ENCODE measurements around the gene TPSB2. TPM values are rescaled to one million over a fixed set of nuclear protein-coding genes. Genes with fewer than 3 reads are reported as not detected.

TPSB2 gene
- polyA plus RNA-seq, 1 donor (not counting 4 experiments of a cell fraction or from before 2014, with no cell fraction given) = not detected

DNA sequence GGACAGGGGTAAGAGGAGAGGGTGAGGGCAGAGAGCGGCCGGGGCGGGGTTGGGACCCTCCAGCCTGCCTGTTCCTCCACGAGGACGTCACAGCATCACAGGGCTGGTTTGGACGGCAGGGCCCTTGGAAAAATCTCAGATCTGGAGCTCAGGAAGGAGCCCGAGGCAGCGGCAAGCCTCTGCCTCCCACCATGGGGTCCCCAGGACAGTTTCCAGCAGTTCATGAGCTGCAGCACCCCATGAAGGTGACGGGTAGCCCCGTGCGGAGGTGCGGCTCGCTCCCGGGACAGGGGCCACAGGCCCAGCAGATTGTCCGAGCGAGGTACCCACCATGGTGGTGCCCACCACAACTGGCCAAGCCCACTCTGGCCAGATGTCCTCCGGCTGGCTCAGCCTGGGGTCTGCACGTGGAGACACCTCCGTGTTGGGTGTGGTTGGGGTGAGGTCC, 47.2 kb upstream of the TPSB2 start:
- FAIRE-seq = no peak
- Histone ChIP-seq H4K20me1 (ENCODE audit: control insufficient read depth, extremely low read depth, insufficient read depth, low read length) (no peaks in the 10 kb centered on the region), H3K9ac (ENCODE audit: control insufficient read depth, extremely low read depth, insufficient read depth, low read length) (no peak overlapping the region), H3K79me2 (ENCODE audit: control insufficient read depth, insufficient read depth, low read length) (no peaks in the 10 kb centered on the region), H3K27ac (ENCODE audit: control insufficient read depth, insufficient read depth, low read length) (no peak overlapping the region), H3K9me1 (ENCODE audit: control insufficient read depth, extremely low read depth, insufficient read depth, low read length) (no peaks in the 10 kb centered on the region), H3K4me1 (ENCODE audit: control insufficient read depth, extremely low read depth, insufficient read depth, low read length) (no peaks in the 10 kb centered on the region), H3K9me3 (ENCODE audit: control insufficient read depth, low read depth, low read length) (no peaks in the 10 kb centered on the region), H3K4me2 (ENCODE audit: control insufficient read depth, extremely low read depth, insufficient read depth, low read depth, low read length) (no peak overlapping the region), H3K4me3 (ENCODE audit: control insufficient read depth in 2 of 3, extremely low read depth in 1 of 3, insufficient read depth in 2 of 3, low read depth in 1 of 3, low read length in 3 of 3) (no peak overlapping the region), H3K27me3 (ENCODE audit: control insufficient read depth, extremely low read depth, insufficient read depth, low read length) (peaks cover 9% of the 10 kb centered on the region), H2AFZ (ENCODE audit: control insufficient read depth, low read length) (no peak overlapping the region), H3K36me3 (ENCODE audit: control insufficient read depth in 2 of 2, extremely low read depth in 1 of 2, insufficient read depth in 2 of 2, low read length in 2 of 2) (no peaks in the 10 kb centered on the region)
- no peak for TF ChIP-seq EZH2 (IDR thresholded peaks at IDR 0.05; ENCODE audit: low read length)
- TF ChIP-seq, protein P1, sequence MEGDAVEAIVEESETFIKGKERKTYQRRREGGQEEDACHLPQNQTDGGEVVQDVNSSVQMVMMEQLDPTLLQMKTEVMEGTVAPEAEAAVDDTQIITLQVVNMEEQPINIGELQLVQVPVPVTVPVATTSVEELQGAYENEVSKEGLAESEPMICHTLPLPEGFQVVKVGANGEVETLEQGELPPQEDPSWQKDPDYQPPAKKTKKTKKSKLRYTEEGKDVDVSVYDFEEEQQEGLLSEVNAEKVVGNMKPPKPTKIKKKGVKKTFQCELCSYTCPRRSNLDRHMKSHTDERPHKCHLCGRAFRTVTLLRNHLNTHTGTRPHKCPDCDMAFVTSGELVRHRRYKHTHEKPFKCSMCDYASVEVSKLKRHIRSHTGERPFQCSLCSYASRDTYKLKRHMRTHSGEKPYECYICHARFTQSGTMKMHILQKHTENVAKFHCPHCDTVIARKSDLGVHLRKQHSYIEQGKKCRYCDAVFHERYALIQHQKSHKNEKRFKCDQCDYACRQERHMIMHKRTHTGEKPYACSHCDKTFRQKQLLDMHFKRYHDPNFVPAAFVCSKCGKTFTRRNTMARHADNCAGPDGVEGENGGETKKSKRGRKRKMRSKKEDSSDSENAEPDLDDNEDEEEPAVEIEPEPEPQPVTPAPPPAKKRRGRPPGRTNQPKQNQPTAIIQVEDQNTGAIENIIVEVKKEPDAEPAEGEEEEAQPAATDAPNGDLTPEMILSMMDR (optimal IDR thresholded peaks at IDR 0.05 in 1 of 3, IDR thresholded peaks at IDR 0.05 in 1 of 3, conservative IDR thresholded peaks at IDR 0.05 in 1 of 3; ENCODE audit: extremely low read depth in 1 of 3, insufficient read depth in 2 of 3, low read length in 3 of 3) = no peak
- DNase-seq (ENCODE audit: low read depth, low spot score) = no peak
- dilution Hi-C loops (cut with MboI; ENCODE audit: extremely low pct_ligation_motif_present, low sequenced_read_pairs) = no loop called here

DNA sequence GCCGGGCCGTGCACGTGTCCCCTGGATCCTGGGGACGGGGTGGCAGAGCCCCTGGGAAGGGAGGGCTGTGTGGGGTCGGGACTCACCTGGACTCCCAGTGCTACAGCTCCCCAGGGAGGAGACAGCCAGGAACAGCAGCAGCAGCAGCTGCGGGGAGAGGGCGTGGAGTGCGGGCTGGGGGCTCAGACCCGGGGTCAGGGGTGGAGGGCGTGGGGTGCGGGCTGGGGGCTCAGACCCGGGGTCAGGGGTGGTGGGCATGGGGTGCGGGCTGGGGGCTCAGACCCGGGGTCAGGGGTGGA, 46.5 kb upstream of the TPSB2 start:
- Histone ChIP-seq H2AFZ (ENCODE audit: control insufficient read depth, low read length) (no peak overlapping the region), H3K4me2 (ENCODE audit: control insufficient read depth, extremely low read depth, insufficient read depth, low read depth, low read length) (no peak overlapping the region), H3K9me1 (ENCODE audit: control insufficient read depth, extremely low read depth, insufficient read depth, low read length) (no peaks in the 10 kb centered on the region), H3K27me3 (ENCODE audit: control insufficient read depth, extremely low read depth, insufficient read depth, low read length) (peaks cover 9% of the 10 kb centered on the region), H3K4me1 (ENCODE audit: control insufficient read depth, extremely low read depth, insufficient read depth, low read length) (no peaks in the 10 kb centered on the region), H3K9me3 (ENCODE audit: control insufficient read depth, low read depth, low read length) (no peaks in the 10 kb centered on the region), H3K36me3 (ENCODE audit: control insufficient read depth in 2 of 2, extremely low read depth in 1 of 2, insufficient read depth in 2 of 2, low read length in 2 of 2) (no peaks in the 10 kb centered on the region), H3K79me2 (ENCODE audit: control insufficient read depth, insufficient read depth, low read length) (no peaks in the 10 kb centered on the region), H4K20me1 (ENCODE audit: control insufficient read depth, extremely low read depth, insufficient read depth, low read length) (no peaks in the 10 kb centered on the region), H3K9ac (ENCODE audit: control insufficient read depth, extremely low read depth, insufficient read depth, low read length) (no peak overlapping the region), H3K4me3 (ENCODE audit: control insufficient read depth in 2 of 3, extremely low read depth in 1 of 3, insufficient read depth in 2 of 3, low read depth in 1 of 3, low read length in 3 of 3) (no peak overlapping the region), H3K27ac (ENCODE audit: control insufficient read depth, insufficient read depth, low read length) (no peak overlapping the region)
- FAIRE-seq (no peak), DNase-seq (ENCODE audit: low read depth, low spot score) (no peak)
- no peak for TF ChIP-seq EZH2 (IDR thresholded peaks at IDR 0.05; ENCODE audit: low read length)
- TF ChIP-seq, protein P1 (optimal IDR thresholded peaks at IDR 0.05 in 1 of 3, IDR thresholded peaks at IDR 0.05 in 1 of 3, conservative IDR thresholded peaks at IDR 0.05 in 1 of 3; ENCODE audit: extremely low read depth in 1 of 3, insufficient read depth in 2 of 3, low read length in 3 of 3) = no peak
- dilution Hi-C loops (cut with MboI; ENCODE audit: extremely low pct_ligation_motif_present, low sequenced_read_pairs) = no loop called here

Data from keratinocyte (primary cell).